HEK293 (cell line): ENCODE data around the gene DMRTA1.

Experiments
- PRDM4 ChIP-seq: fragments of 450-650 bp; formaldehyde crosslinking; IDR thresholded peaks from 2 replicates; pipeline ENCODE4 v1.5.1; 2017; ENCODE audit warnings: missing biosample characterization, missing genetic modification characterization
- WT1 ChIP-seq: fragments of 450-650 bp; formaldehyde crosslinking; IDR thresholded peaks from 2 replicates; pipeline ENCODE4 v1.5.1; 2016; ENCODE audit warnings: missing biosample characterization, missing genetic modification characterization
- YY1 ChIP-seq: fragments of 450-650 bp; formaldehyde crosslinking; IDR thresholded peaks from 2 replicates; pipeline ENCODE4 v1.5.1; 2018; ENCODE audit warnings: missing biosample characterization, missing genetic modification characterization
- TF ChIP-seq, protein P1 (sequence below): fragments of 450-650 bp; formaldehyde crosslinking; IDR thresholded peaks from 2 replicates; pipeline ENCODE4 v1.5.1; 2016; ENCODE audit warnings: missing biosample characterization, missing genetic modification characterization

DNA sequence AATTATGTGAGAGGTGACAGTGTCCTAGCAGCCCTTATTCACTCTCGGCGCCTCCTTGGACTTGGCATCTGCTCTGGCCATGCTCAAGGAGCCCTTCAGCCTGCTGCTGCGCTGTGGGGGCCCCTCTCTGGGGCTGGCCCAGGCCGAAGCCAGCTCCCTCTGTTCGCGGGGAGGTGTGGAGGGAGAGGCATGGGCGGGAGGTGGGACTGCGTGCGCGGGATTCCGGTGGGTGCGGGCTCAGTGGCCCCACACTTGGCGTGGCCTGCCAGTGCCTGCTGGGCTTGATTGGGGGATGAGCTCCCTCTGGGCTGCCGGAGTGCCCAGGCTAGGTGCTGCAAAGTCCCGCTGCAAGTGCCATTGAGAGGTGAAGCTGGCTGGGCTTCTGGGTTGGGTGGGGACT, 12.9 kb upstream of the DMRTA1 start:
- TF ChIP-seq, protein P1, sequence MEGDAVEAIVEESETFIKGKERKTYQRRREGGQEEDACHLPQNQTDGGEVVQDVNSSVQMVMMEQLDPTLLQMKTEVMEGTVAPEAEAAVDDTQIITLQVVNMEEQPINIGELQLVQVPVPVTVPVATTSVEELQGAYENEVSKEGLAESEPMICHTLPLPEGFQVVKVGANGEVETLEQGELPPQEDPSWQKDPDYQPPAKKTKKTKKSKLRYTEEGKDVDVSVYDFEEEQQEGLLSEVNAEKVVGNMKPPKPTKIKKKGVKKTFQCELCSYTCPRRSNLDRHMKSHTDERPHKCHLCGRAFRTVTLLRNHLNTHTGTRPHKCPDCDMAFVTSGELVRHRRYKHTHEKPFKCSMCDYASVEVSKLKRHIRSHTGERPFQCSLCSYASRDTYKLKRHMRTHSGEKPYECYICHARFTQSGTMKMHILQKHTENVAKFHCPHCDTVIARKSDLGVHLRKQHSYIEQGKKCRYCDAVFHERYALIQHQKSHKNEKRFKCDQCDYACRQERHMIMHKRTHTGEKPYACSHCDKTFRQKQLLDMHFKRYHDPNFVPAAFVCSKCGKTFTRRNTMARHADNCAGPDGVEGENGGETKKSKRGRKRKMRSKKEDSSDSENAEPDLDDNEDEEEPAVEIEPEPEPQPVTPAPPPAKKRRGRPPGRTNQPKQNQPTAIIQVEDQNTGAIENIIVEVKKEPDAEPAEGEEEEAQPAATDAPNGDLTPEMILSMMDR: no peak
- TF ChIP-seq PRDM4: no peak
- TF ChIP-seq YY1 (tag by site-specific recombination): no peak
- TF ChIP-seq WT1 (tag by site-specific recombination): no peak
